Hippocampal formation (tissue), 2 donors: ENCODE data around the gene SOBP.

Source experiments
- DNase-seq, 2 donors: peaks; one replicate each; lab custom pipeline; 2025; lab: John Stamatoyannopoulos, UW

SOBP gene

DNA sequence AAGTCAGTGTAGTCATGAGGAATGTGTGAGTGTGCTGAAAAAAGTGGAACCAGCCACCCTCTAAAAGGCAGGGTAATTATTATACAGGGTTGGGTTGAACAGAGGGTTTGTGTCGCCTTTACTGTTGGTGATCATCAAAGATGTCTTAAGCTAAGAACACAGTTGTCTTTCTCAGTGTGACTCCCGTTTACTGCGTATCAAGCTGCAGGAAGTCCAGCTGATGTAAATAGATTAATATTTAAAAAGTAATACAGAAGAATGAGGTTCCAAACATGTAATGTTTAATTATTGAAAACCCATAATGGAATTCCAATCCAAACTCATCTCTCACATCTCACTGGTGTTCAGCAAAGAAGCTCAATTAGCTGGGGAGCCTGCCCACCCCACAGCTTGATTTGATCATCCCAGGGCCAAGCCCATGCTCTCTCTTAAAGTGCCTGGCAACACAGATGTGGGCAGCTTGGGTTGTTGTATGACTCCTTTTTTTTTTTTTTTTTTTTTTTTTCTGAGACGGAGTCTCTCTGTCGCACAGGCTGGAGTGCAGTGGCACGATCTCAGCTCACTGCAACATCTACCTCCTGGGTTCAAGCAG lies 127.5 kb downstream of the SOBP start:
- DNase-seq: no peak

DNA sequence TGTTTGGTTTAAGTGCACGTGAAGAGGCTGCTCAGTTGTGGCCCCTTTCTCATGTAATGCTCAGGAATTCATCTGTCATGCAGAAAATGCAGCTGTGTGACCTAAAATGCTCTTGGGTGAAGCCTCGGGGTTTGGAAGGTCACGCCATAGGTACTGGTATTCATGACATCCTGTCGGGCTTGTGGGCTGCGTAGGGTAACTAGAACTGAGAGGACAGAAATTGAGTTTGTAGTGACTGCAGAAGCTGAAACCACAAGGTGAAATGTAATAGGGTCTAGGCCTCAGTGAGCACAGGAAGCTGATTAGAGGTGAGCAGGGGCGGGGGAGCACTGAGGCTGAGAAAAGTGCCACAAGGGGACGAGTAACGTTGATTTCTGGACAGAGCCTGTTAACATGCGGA lies 128.8 kb downstream of the SOBP start:
- no peak for DNase-seq

DNA sequence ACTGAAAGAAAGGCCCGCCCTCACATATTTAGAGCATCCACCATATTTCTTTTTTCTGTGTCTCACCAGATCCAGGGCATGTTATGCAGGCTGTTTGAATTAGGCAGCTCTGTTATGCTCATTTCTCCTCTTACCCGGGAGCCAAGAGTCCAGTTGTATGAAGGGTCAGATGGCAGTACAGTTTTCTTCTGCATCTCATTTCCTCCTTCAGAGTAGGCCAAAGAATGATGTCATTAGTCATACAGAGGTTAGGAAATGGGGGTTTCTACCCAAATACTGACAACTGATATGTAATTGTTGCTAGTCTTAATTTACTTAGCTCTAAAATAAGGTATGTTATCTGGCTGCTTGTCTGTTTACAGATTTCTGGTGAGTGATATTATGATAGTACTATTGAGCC lies 130.8 kb downstream of the SOBP start:
- no peak for DNase-seq

DNA sequence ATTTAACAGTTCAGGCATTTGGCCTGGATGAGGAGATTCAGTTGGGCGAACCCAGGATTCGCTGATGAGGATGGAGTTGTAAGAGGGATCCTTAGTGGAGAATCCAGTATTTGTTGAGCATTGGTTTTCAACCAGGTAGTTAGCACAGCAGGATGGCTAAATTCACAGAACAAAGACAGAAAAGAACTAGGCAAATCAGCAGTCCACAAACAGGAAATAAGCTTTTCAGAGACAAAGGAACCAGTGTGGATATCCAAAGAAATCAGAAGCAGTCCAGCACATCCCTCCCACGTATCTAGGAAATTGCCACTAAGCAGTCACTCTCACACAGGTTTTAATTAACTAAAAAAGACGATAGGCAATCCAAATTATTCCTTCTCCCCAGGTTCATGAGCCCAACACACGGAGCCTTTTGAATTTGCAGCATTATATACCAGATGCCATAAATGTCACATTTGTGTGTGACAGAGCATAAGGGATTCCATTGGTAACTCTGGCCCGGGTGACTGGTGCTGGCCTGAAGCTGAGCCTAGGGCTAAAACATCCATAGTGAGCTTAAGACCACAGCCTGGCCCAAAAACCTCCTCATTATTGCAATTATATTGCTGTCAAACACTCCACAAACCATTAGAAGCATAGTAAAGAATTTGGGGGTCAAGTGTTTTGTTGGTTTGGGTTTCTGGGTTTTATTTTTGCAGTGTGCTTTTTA lies 131.5 kb downstream of the SOBP start:
- no peak for DNase-seq

DNA sequence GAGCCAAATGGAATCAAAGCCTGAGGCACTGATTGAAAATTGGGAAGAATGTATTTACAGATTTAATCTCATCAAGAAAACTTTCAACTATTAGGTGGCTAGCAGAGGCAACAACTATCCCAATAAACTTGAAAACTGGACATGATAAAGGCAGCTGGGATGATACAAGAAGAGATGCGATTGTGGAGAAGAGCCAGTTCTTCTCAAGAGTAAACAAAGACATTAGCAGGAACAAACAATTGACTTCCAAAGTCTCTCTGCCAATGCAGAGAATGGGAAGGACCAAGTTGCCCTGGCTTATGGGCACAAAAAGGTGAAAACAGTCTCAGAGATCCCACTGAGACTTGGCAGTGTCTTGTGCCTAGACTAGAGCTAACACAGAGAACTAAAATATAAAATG lies 132.4 kb downstream of the SOBP start:
- no peak for DNase-seq

DNA sequence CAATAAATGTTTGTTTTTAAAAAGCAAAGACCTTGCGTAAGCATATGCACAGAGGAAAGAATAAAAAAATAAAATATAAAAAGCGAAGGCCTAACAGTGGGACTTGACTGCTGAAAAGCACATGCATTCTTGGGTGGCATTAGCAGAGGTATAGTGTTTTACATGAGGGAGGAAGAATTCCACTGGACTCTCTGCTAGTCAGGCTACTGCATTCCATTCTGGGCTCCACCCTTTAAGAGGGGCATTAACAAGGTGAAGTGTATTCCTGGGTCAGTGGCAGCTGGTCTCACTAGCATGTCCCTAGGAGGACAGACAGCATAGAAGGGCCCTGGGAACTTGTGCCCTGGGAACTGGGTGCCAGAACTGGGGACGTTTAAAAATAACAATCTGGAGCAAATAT lies 134.1 kb downstream of the SOBP start:
- DNase-seq: no peak

DNA sequence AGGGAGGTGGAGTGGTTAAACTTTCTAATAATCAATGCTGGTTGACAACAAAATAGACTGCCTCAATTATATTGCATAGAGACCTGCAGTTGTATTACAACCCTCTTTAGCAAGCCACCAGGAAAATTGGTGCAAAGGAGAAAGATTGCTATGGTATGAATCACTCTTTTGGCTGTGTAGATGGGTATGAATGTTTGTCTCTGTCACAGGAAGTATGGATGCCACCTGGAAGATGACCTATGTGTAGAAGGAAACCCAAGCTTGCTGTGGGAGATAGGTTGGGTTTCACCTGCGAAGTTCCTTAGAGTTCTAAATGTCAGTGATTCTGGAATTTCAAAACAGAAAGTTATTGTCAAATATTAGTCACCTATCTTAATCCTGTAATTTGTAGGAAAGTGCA lies 134.6 kb downstream of the SOBP start:
- no peak for DNase-seq

DNA sequence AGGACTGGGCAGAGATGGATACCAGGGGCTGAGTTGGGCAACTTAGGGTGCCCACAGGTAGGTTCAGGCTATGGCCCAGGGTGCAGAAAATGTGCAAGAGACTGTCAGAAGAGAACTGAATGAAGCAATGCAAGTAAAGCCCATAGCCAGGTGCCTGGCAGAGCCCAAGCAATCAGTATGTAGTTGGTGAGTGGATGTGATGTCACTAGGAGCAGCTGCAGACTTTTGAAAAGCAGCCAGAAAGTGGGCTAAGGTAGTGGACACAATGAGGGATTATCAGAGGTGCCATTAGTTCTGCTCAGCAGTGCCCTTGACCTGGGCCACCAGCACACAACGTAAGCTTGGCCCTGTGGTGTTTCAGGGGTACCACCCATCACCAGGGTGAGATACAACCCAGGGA lies 135.3 kb downstream of the SOBP start:
- DNase-seq: no peak

DNA sequence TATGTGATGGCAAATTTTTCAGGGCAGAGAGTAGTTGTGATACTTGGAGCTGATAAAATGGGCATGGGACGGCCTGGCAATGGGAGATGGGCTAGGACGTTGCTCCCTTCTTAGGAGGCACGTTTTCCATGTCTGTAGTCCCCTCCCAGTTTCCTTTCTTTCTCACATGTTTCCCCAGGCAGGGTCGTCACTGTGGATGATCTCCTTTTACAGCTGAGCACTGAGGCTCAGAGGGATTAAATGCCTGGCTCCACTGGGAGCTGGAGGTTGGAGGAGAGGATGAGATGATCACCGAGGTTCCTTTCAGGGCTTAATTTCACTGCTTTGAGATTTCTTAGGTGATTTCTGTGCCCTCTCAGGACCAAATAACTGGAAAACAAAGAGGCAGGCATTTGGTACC lies 136.7 kb downstream of the SOBP start:
- DNase-seq: no peak

DNA sequence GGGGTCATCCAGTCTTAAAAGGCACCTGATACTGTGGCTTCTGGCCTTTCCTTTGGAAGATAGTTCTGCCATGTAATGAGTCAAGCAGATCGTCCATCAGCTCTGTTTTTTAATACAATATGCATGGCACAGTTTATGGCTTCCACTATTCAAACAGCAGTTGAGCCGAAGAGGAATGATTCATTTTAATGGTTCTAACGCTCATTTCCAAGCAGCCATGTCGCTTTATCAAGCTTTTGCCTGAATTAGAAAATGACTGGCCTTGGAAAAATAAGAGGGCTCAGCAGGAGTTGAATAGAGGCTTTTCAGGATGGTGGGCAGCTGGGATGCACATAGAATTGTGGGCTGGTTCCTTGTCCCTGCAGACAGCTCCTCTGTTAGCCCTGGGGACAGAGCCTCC lies 138.1 kb downstream of the SOBP start:
- no peak for DNase-seq

DNA sequence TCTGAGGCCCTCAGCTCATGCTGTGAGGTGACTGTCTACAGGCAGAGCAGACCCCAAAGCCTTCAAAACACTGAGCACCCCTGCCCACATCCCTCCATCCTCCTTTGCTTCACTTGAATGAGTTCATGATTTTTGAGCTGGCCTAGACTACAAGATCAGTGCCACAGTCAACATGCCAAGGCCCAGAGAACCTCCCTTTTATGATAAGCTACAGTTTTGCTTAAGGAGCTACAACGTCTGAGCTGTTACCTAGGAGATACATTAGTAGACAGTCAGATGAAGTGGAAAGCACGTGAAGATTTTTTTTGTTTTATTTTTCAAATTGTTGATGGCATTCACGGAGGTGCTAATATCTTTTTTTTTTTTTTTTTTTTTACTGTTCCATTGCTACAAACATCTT lies 139.0 kb downstream of the SOBP start:
- DNase-seq: no peak

DNA sequence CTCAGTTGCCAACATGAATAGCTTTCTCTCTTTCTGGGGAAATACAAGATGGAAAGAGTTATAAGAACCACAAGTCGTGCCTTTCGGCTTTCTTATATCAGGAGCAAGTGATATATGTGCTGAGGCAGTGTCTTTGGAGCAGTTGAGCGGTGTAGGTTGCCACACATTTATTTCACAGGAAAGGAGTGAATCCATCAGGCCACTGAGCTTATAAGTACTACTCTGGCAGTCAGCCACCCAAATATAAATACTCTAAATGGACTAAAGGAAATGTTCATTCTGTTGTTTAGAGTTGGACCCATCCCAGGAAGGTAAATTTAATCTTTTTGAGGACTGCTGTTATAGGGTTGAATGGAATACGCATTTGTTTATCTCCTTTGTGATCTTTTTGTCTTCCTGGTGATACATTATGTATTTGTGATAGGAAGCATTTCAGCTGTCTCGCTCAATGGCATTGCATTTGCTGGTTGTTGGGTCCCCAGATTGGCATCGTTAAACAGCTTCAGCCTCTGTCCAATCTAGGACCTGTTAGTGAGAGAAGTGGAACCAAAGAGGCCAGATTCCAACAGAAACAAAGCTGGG lies 139.7 kb downstream of the SOBP start:
- no peak for DNase-seq

DNA sequence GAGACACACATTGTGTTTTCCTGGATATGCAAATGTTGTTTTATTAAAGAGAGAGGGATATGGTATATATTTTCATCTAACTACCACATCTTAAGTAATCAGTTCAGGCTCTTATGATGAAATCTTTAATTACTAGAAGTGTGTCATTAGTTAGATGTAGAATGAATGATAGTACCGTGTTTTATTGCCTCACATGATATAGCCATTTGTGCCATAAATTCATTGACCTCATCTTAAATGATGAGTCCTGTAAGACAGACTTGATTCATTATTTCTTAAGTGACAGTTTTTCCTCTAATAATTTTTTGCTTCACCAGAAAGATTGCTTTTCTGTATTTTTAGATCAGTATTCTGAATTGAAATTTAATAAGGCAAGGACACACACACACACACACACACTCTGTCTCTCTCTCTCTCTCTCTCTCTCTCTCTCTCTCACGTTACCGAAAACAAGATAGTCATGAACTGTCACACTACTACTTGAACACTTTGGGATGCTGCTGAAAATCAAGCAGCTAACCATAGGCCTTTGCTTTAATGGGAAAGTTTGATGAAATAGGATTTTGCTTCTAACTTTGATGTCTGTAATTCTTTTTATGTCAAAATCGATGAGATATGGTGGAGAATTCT lies 140.5 kb downstream of the SOBP start:
- no peak for DNase-seq

DNA sequence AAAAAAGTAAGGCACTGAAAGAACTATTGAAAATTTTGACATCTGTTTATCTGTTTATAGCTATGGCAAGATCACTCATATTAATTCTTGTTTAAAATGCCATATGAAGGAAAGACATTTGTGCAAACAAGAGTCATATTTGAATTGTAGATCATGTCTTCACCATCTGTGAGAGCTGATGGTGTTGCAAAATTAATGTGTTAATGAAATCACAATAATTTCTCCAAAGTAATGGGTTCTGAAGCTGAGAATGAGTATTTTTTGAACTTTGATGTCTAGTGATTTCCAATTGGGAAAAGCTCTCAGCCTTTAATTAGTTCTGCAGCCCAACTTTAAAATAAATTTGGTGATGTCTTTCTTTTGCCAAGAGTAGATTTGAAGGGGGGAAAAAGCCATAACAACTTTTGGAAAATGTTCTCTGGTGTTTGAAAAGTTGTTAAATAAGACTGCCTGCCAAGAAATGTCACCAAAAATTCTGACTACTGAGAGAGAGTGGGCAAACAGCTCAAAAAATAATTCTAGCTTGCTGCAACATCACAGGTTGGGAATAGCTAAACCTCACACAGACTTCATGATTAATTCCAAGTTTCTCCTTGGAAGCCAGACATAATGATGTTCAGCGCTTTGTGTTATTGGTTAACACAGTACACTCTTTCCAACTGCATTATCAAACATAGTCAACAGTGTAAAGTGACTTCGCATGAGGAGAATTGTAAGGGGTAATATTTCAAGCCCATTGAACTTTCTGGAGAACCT lies 142.6 kb downstream of the SOBP start:
- DNase-seq: no peak

DNA sequence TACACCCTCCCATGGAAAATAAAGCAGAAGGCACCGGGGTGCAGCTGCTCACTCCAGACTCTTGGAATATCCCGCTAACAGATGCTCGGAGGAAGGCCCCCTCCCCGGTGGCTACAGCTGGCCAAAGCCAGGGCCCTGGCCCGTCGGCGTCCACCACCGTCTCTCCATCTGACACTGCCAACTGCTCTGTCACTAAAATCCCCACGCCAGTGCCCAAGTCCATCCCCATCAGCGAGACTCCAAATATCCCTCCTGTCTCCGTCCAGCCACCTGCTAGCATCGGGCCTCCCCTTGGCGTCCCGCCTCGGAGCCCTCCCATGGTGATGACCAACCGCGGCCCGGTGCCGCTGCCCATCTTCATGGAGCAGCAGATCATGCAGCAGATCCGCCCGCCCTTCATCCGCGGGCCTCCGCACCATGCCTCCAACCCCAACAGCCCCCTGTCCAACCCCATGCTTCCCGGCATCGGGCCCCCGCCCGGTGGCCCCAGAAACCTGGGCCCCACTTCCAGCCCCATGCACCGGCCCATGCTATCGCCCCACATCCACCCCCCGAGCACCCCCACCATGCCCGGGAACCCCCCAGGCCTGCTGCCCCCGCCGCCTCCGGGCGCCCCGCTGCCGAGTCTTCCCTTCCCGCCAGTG lies 143.9 kb downstream of the SOBP start:
- no peak for DNase-seq

DNA sequence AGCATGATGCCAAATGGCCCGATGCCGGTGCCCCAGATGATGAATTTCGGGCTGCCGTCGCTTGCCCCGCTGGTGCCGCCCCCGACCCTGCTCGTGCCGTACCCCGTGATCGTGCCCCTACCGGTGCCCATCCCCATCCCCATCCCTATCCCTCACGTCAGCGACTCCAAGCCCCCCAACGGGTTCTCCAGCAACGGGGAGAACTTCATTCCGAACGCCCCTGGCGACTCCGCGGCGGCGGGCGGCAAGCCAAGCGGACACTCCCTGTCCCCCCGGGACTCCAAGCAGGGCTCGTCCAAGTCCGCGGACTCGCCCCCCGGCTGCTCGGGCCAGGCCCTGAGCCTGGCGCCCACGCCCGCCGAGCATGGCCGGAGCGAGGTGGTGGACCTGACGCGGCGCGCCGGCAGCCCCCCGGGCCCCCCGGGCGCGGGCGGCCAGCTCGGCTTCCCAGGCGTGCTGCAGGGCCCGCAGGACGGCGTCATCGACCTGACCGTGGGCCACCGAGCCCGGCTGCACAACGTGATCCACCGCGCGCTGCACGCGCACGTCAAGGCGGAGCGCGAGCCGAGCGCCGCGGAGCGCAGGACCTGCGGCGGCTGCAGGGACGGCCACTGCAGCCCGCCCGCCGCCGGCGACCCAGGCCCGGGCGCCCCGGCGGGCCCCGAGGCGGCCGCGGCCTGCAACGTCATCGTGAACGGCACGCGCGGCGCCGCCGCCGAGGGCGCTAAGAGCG lies 144.6 kb downstream of the SOBP start:
- no peak for DNase-seq

DNA sequence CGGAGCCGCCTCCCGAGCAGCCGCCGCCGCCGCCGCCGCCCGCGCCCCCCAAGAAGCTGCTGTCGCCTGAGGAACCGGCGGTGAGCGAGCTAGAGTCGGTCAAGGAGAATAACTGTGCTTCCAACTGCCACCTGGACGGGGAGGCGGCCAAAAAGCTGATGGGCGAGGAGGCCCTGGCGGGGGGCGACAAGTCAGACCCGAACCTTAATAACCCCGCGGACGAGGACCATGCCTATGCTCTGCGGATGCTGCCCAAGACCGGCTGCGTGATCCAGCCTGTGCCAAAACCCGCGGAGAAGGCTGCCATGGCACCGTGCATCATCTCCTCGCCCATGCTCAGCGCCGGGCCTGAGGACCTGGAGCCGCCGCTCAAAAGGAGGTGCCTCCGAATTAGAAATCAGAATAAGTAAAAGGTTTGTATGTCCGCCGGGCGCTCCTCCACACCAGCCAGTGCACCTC lies 145.2 kb downstream of the SOBP start:
- no peak for DNase-seq

DNA sequence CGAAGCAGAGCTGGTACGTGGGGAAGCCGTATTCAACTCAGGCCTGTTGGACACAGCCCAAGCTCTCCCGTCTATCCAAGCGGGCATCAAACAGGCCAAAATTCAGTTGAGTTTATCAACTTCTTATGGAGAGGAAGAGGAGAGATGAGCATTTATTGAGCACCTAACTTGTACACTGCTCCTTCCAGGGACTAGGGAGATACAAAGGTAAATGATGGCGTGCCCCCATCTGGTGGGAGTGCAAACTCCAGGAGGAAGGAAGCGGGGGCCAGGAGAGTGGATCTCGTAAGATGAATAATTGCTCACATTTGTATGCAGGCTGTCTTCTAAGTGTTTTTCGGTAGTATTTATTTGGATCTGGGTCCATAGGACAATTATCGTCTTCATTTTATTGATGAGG lies 146.6 kb downstream of the SOBP start:
- no peak for DNase-seq

DNA sequence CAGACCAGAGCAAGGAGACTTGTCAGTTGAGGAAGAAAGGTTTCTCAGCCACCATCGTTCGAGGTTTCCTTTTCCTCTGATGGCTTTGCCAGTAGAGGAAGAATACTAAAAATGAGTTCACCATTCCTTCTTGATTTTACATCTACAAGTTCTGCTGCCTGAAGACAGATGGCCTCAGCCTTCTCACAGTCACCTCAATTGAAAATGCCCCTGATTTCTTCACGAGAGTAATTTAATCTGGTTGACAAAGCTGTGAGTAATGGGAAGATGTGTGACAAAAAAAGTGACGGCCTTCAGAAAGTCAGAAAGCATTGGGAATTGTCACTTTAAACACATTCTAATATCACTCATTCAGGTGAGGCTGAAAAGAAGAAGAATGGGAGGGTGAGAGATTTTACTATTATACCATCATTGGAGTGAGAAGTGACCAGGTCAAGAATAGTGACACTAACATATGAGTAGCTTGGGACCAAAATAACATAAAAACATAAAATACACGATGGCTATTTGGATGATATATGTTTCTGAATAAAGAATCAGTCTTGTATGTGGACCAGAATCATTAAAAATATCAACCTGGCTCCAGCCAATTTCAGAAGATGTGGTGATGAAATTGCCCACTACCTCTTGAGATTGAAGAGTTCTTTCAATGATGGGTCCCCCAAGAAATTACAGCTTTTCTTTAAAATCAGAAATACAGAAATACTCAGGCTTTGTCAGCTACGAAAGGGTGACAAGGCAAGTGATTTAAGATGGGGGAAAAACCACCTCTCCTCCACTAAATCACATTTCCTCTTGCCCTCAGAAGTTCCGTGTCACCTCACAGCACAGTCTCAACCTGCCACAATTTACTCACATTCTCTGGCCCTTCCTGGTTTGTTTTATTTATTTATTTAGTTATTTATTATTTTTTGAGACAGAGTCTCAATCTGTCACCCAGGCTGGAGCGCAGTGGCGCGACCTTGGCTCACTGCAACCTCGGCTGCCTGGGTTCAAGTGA lies 147.7 kb downstream of the SOBP start:
- DNase-seq: no peak

DNA sequence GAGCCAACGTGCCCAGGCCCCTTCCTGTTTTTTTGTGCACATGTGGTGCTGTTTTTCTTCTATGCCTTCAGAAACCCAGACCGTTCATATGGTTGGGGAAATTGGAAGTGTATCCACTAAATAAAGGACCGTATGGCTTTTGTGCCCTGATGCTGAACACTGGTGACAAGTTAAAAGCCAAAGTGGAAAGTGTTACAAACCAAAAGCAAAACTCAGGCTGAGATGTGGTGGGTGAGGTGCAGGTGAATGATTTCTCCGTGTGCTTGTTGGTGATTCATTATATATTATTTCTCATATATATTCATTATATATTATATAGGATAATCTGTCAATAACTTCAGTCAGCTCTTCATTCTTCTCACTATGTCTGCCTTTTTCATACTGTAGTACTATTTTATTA lies 148.6 kb downstream of the SOBP start:
- no peak for DNase-seq
